Germinal center (tissue), 1 donor: ENCODE measurements around the gene DAND5.

ENCODE experiments used
- DNase-seq: peaks from one replicate; pipeline ENCODE4 v3.0.0; 2012; ENCODE audit warnings: mixed read lengths, low spot score

DAND5 gene

GRCh38 chr19:12969292-12969988 is at the start of gene DAND5:
Gene DAND5 (plus strand): TSS chr19:12969576. CDS start chr19:12969661, 85 bp downstream.
- DNase-seq, result no peak

GRCh38 chr19:12921047-12921446 is 48.3 kb upstream of the DAND5 start:
- DNase-seq, result no peak

- no peak for DNase-seq
These were observed 46.4 kb upstream of the DAND5 start for GRCh38 chr19:12922959-12923358.

GRCh38 chr19:12924621-12925310 is 44.6 kb upstream of the DAND5 start:
- no peak for DNase-seq

- no peak for DNase-seq
These were observed 39.3 kb upstream of the DAND5 start for GRCh38 chr19:12930002-12930645.

GRCh38 chr19:12932392-12933286 is 36.7 kb upstream of the DAND5 start:
- no peak for DNase-seq

GRCh38 chr19:12933287-12934072 is 35.9 kb upstream of the DAND5 start, which contains the start of gene FARSA:
Gene FARSA (minus strand): TSS chr19:12933711. CDS start chr19:12933696, 15 bp downstream.
- DNase-seq, result peak; percentile 86

GRCh38 chr19:12935071-12935470 is 34.3 kb upstream of the DAND5 start:
- no peak for DNase-seq

GRCh38 chr19:12936582-12936981 is 32.8 kb upstream of the DAND5 start:
- DNase-seq, result no peak

GRCh38 chr19:12937093-12937926 is 32.1 kb upstream of the DAND5 start:
- no peak for DNase-seq

- DNase-seq, result peak; percentile 98
These were observed 31.2 kb upstream of the DAND5 start, which contains the start of gene CALR for GRCh38 chr19:12937927-12938778. Gene CALR (plus strand): TSS chr19:12938609. CDS start chr19:12938680, 71 bp downstream.

GRCh38 chr19:12938779-12939601 is 30.4 kb upstream of the DAND5 start:
- peak; percentile 32 for DNase-seq

- DNase-seq, result no peak
These were observed 29.4 kb upstream of the DAND5 start for GRCh38 chr19:12939975-12940423.

GRCh38 chr19:12940897-12941296 is 28.5 kb upstream of the DAND5 start:
- DNase-seq, result no peak

GRCh38 chr19:12943437-12944044 is 25.8 kb upstream of the DAND5 start:
- DNase-seq, result no peak

- DNase-seq, result no peak
These were observed 25.2 kb upstream of the DAND5 start for GRCh38 chr19:12944104-12944674.

- peak; percentile 94 for DNase-seq
These were observed 23.8 kb upstream of the DAND5 start, which contains the start of gene RAD23A for GRCh38 chr19:12945479-12946091. Gene RAD23A (plus strand): TSS chr19:12945862. CDS start chr19:12945949, 87 bp downstream.
